WTC11 (cell line): ENCODE data around the gene SGCB. TPM values are rescaled to one million over a fixed set of nuclear protein-coding genes. Genes with fewer than 3 reads are reported as not detected.

ENCODE experiments used
- ATAC-seq: fragments of 200-7000 bp; cut with Tn5 transposase; 2 replicates; pipeline ENCODE4 v1.10.0; 2021; ENCODE audit warnings: mild to moderate bottlenecking, moderate library complexity
- CTCF ChIA-PET: fragments of 300-600 bp; sonication (Branson Sonifier 250); formaldehyde crosslinking; loops from one replicate; lab custom pipeline; 2021; ENCODE audit warnings: antibody characterized with exemption; lab: Charles Lee
- POLR2A ChIA-PET: fragments of 350-600 bp; sonication (Branson Sonifier 250); formaldehyde crosslinking; loops from one replicate; lab custom pipeline; 2021; ENCODE audit warnings: antibody characterized with exemption; lab: Charles Lee
- DNase-seq: peaks from one replicate; pipeline ENCODE4 v3.0.0; 2021; ENCODE audit warnings: low spot score
- H3K27ac Mint-ChIP-seq: 2 replicates; pipeline ENCODE4 v1.8.0; 2021; ENCODE audit warnings: mixed read lengths
- H3K27me3 Mint-ChIP-seq: 2 replicates; pipeline ENCODE4 v1.8.0; 2021; ENCODE audit warnings: low read depth, mild to moderate bottlenecking, moderate library complexity, mixed read lengths
- H3K36me3 Mint-ChIP-seq: 2 replicates; pipeline ENCODE4 v1.8.0; 2021; ENCODE audit warnings: mixed read lengths
- H3K4me1 Mint-ChIP-seq: 2 replicates; pipeline ENCODE4 v1.8.0; 2022; ENCODE audit warnings: mixed read lengths
- H3K4me3 Mint-ChIP-seq: 2 replicates; pipeline ENCODE4 v1.8.0; 2021; ENCODE audit warnings: mild to moderate bottlenecking, moderate library complexity, mixed read lengths
- H3K9me3 Mint-ChIP-seq: 2 replicates; pipeline ENCODE4 v1.8.0; 2021; ENCODE audit warnings: mixed read lengths
- FOXP1 ChIP-seq: sonication (generic); formaldehyde crosslinking; IDR thresholded peaks from 2 replicates; pipeline ENCODE4 v1.8.0; 2022; ENCODE audit warnings: missing genetic modification reagents, mild to moderate bottlenecking, moderate library complexity, borderline replicate concordance
- IRF2 ChIP-seq: sonication (generic); formaldehyde crosslinking; IDR thresholded peaks from 2 replicates; pipeline ENCODE4 v1.8.0; 2022; ENCODE audit warnings: low read depth, missing genetic modification reagents, borderline replicate concordance
- NFYB ChIP-seq: sonication (generic); formaldehyde crosslinking; conservative IDR thresholded peaks from 2 replicates; pipeline ENCODE4 v1.8.0; 2022; ENCODE audit warnings: low read depth, missing genetic modification reagents
- OVOL2 ChIP-seq: fragments of 250-450 bp; sonication (Bioruptor Pico); IDR thresholded peaks from 2 replicates; pipeline ENCODE4 v1.9.0; 2021; ENCODE audit warnings: mild to moderate bottlenecking, borderline replicate concordance
- TEAD4 ChIP-seq: sonication (generic); formaldehyde crosslinking; IDR thresholded peaks from 2 replicates; pipeline ENCODE4 v1.8.0; 2022; ENCODE audit warnings: mild to moderate bottlenecking, missing genetic modification reagents
- ZBTB21 ChIP-seq: sonication (generic); formaldehyde crosslinking; IDR thresholded peaks from 2 replicates; pipeline ENCODE4 v1.8.1; 2023; ENCODE audit warnings: mild to moderate bottlenecking, missing genetic modification reagents, borderline replicate concordance
- total RNA-seq: library from RNA; stranded (reverse); gene quantifications from 3 replicates; pipeline ENCODE4 v1.2.3, GENCODE V29; 2021
- TF ChIP-seq, protein P1 (sequence below): fragments of 250-450 bp; sonication (Bioruptor Pico); conservative IDR thresholded peaks from 2 replicates; pipeline ENCODE4 v1.9.0; 2021; ENCODE audit warnings: mild to moderate bottlenecking
- TF ChIP-seq, protein P2 (sequence below): fragments of 250-450 bp; sonication (Bioruptor Pico); IDR thresholded peaks from 2 replicates; pipeline ENCODE4 v2.1.2; 2022; ENCODE audit warnings: mild to moderate bottlenecking, moderate library complexity
- TF ChIP-seq, protein P3 (sequence below): sonication (generic); formaldehyde crosslinking; IDR thresholded peaks from 2 replicates; pipeline ENCODE4 v1.8.1; 2023; ENCODE audit warnings: mild to moderate bottlenecking, missing genetic modification reagents, borderline replicate concordance
- TF ChIP-seq, protein P4 (sequence below): sonication (generic); formaldehyde crosslinking; IDR thresholded peaks from 2 replicates; pipeline ENCODE4 v1.8.0; 2022; ENCODE audit warnings: missing genetic modification reagents
- TF ChIP-seq, protein P5 (sequence below): sonication (generic); formaldehyde crosslinking; IDR thresholded peaks from 2 replicates; pipeline ENCODE4 v1.8.0; 2023; ENCODE audit warnings: mild to moderate bottlenecking, missing genetic modification reagents
- TF ChIP-seq, protein P6 (sequence below): sonication (generic); formaldehyde crosslinking; IDR thresholded peaks from 2 replicates; pipeline ENCODE4 v1.8.1; 2023; ENCODE audit warnings: mild to moderate bottlenecking, missing genetic modification reagents, moderate library complexity
- TF ChIP-seq, protein P7 (sequence below): fragments of 250-450 bp; sonication (Bioruptor Pico); IDR thresholded peaks from 2 replicates; pipeline ENCODE4 v1.9.0; 2021; ENCODE audit warnings: mild to moderate bottlenecking

SGCB gene
- total RNA-seq, 1 experiment from 2014 or later = 27.6 TPM

DNA sequence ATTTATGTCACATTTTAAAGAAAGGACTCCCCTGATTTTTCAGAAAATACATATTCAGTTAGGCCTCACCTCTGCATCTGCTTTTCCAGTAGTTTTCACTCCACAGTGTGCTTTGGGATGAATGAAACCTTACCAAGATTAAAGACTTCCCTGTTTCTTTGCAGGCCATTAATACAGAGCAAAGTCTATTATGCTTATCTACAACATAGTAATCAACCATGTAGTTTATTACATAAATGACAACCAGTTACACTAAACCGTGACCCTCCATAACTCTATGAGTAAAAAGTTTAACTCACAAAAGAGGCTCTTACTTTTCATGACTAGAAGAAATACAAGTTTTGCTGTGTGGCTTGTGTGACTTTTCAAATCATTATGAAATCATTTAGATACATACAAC, 20.3 kb downstream of the SGCB start:
- H3K4me1 Mint-ChIP-seq = peaks cover 7% of the 10 kb centered on the region; the same call in 1 of the 2 replicates
- no peak for ATAC-seq
- H3K9me3 Mint-ChIP-seq = no peaks in the 10 kb centered on the region
- TF ChIP-seq, protein P1, sequence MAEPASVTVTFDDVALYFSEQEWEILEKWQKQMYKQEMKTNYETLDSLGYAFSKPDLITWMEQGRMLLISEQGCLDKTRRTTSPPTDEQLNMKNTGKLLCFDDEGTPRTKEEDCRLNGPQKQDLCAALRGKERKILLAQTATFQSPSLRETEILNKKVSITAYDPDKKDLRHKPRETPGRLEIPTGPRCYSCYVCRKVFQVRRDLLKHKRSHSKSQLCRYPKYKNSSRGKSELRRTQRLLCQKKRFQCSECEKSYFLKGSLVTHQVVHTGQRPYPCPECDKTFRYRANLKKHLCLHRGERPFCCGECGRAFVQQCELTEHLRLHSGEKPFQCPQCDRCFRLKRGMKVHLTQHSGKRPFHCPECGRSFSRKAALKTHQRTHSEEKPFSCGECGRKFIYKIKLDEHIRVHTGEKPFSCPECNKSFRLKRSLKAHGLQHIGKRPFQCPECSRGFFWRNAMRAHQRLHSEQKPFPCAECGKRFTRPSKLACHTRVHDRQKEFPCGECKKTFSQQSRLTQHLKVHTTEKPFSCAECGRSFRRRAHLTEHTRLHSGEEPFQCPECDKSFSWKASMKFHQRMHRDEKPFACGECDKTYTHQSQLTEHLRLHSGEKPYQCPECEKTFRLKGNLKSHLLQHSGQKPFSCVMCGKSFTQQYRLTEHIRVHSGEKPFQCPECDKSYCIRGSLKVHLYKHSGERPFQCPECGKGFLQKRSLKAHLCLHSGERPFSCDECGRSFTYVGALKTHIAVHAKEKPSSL (CRISPR knock-in tag) = no peak
- TF ChIP-seq ZBTB21 (no peak), TEAD4 (no peak), IRF2 (CRISPR knock-in tag) (no peak), OVOL2 (CRISPR knock-in tag) (no peak), FOXP1 (CRISPR knock-in tag) (no peak), NFYB (CRISPR knock-in tag) (no peak)
- TF ChIP-seq, protein P2, sequence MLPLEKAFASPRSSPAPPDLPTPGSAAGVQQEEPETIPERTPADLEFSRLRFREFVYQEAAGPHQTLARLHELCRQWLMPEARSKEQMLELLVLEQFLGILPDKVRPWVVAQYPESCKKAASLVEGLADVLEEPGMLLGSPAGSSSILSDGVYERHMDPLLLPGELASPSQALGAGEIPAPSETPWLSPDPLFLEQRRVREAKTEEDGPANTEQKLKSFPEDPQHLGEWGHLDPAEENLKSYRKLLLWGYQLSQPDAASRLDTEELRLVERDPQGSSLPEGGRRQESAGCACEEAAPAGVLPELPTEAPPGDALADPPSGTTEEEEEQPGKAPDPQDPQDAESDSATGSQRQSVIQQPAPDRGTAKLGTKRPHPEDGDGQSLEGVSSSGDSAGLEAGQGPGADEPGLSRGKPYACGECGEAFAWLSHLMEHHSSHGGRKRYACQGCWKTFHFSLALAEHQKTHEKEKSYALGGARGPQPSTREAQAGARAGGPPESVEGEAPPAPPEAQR (CRISPR knock-in tag) = no peak
- TF ChIP-seq, protein P3, sequence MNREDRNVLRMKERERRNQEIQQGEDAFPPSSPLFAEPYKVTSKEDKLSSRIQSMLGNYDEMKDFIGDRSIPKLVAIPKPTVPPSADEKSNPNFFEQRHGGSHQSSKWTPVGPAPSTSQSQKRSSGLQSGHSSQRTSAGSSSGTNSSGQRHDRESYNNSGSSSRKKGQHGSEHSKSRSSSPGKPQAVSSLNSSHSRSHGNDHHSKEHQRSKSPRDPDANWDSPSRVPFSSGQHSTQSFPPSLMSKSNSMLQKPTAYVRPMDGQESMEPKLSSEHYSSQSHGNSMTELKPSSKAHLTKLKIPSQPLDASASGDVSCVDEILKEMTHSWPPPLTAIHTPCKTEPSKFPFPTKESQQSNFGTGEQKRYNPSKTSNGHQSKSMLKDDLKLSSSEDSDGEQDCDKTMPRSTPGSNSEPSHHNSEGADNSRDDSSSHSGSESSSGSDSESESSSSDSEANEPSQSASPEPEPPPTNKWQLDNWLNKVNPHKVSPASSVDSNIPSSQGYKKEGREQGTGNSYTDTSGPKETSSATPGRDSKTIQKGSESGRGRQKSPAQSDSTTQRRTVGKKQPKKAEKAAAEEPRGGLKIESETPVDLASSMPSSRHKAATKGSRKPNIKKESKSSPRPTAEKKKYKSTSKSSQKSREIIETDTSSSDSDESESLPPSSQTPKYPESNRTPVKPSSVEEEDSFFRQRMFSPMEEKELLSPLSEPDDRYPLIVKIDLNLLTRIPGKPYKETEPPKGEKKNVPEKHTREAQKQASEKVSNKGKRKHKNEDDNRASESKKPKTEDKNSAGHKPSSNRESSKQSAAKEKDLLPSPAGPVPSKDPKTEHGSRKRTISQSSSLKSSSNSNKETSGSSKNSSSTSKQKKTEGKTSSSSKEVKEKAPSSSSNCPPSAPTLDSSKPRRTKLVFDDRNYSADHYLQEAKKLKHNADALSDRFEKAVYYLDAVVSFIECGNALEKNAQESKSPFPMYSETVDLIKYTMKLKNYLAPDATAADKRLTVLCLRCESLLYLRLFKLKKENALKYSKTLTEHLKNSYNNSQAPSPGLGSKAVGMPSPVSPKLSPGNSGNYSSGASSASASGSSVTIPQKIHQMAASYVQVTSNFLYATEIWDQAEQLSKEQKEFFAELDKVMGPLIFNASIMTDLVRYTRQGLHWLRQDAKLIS (CRISPR knock-in tag) = no peak
- TF ChIP-seq, protein P4, sequence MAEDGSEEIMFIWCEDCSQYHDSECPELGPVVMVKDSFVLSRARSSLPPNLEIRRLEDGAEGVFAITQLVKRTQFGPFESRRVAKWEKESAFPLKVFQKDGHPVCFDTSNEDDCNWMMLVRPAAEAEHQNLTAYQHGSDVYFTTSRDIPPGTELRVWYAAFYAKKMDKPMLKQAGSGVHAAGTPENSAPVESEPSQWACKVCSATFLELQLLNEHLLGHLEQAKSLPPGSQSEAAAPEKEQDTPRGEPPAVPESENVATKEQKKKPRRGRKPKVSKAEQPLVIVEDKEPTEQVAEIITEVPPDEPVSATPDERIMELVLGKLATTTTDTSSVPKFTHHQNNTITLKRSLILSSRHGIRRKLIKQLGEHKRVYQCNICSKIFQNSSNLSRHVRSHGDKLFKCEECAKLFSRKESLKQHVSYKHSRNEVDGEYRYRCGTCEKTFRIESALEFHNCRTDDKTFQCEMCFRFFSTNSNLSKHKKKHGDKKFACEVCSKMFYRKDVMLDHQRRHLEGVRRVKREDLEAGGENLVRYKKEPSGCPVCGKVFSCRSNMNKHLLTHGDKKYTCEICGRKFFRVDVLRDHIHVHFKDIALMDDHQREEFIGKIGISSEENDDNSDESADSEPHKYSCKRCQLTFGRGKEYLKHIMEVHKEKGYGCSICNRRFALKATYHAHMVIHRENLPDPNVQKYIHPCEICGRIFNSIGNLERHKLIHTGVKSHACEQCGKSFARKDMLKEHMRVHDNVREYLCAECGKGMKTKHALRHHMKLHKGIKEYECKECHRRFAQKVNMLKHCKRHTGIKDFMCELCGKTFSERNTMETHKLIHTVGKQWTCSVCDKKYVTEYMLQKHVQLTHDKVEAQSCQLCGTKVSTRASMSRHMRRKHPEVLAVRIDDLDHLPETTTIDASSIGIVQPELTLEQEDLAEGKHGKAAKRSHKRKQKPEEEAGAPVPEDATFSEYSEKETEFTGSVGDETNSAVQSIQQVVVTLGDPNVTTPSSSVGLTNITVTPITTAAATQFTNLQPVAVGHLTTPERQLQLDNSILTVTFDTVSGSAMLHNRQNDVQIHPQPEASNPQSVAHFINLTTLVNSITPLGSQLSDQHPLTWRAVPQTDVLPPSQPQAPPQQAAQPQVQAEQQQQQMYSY = no peak
- TF ChIP-seq, protein P5, sequence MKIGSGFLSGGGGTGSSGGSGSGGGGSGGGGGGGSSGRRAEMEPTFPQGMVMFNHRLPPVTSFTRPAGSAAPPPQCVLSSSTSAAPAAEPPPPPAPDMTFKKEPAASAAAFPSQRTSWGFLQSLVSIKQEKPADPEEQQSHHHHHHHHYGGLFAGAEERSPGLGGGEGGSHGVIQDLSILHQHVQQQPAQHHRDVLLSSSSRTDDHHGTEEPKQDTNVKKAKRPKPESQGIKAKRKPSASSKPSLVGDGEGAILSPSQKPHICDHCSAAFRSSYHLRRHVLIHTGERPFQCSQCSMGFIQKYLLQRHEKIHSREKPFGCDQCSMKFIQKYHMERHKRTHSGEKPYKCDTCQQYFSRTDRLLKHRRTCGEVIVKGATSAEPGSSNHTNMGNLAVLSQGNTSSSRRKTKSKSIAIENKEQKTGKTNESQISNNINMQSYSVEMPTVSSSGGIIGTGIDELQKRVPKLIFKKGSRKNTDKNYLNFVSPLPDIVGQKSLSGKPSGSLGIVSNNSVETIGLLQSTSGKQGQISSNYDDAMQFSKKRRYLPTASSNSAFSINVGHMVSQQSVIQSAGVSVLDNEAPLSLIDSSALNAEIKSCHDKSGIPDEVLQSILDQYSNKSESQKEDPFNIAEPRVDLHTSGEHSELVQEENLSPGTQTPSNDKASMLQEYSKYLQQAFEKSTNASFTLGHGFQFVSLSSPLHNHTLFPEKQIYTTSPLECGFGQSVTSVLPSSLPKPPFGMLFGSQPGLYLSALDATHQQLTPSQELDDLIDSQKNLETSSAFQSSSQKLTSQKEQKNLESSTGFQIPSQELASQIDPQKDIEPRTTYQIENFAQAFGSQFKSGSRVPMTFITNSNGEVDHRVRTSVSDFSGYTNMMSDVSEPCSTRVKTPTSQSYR (CRISPR knock-in tag) = no peak
- TF ChIP-seq, protein P6, sequence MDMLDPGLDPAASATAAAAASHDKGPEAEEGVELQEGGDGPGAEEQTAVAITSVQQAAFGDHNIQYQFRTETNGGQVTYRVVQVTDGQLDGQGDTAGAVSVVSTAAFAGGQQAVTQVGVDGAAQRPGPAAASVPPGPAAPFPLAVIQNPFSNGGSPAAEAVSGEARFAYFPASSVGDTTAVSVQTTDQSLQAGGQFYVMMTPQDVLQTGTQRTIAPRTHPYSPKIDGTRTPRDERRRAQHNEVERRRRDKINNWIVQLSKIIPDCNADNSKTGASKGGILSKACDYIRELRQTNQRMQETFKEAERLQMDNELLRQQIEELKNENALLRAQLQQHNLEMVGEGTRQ (CRISPR knock-in tag) = no peak
- TF ChIP-seq, protein P7, sequence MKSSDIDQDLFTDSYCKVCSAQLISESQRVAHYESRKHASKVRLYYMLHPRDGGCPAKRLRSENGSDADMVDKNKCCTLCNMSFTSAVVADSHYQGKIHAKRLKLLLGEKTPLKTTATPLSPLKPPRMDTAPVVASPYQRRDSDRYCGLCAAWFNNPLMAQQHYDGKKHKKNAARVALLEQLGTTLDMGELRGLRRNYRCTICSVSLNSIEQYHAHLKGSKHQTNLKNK (CRISPR knock-in tag) = no peak
- ChIA-PET CTCF (no interaction called here), POLR2A (no interaction called here)
- no peak overlapping the region for H3K27ac Mint-ChIP-seq
- no peak for DNase-seq
- no peaks in the 10 kb centered on the region; the same call in 1 of the 2 replicates for H3K36me3 Mint-ChIP-seq
- H3K4me3 Mint-ChIP-seq = no peak overlapping the region
- H3K27me3 Mint-ChIP-seq = no peaks in the 10 kb centered on the region
